SK-N-MC (cell line): Measurements from ENCODE around the gene SLC35F3.

Source experiments
- EZH2 ChIP-seq: fragments of 200-600 bp; sonication (generic); IDR thresholded peaks from one replicate; pipeline ENCODE4 v1.6.1; 2017; ENCODE audit warnings: antibody characterized with exemption
- FOXP2 ChIP-seq: optimal IDR thresholded peaks from 2 replicates; pipeline ENCODE3; 2011; ENCODE audit warnings: mild to moderate bottlenecking, moderate library complexity; ENCODE audit not compliant: insufficient read depth; ENCODE audit errors: extremely low read length, control extremely low read depth
- POLR2AphosphoS5 ChIP-seq: IDR thresholded peaks from 2 replicates; pipeline ENCODE4 v1.6.1; 2012; ENCODE audit warnings: mild to moderate bottlenecking, low read depth, low read length, borderline replicate concordance

GRCh38 chr1:233928123-233928522 is 23.6 kb downstream of the SLC35F3 start:
- TF ChIP-seq EZH2 = no peak
- no peak for TF ChIP-seq POLR2AphosphoS5
- TF ChIP-seq FOXP2 = no peak
